IPS DF 6.9 (cell line): Measurements from ENCODE around the gene NDUFB8.

Experiments
- DNase-seq: peaks from one replicate; pipeline ENCODE4 v3.0.0-alpha.2; 2013; ENCODE audit warnings: low read depth, low spot score
- H3K27ac ChIP-seq: one replicate; pipeline ENCODE4 v1.5.1; 2013; ENCODE audit warnings: low read length, control low read depth
- H3K27me3 ChIP-seq: 2 replicates; pipeline ENCODE4 v1.6.1; 2013; ENCODE audit warnings: mild to moderate bottlenecking, low read length; ENCODE audit not compliant: control insufficient read depth, insufficient read depth
- H3K36me3 ChIP-seq: 2 replicates; pipeline ENCODE4 v1.6.1; 2013; ENCODE audit warnings: low read length; ENCODE audit not compliant: control insufficient read depth, insufficient read depth
- H3K4me1 ChIP-seq: 2 replicates; pipeline ENCODE4 v1.6.1; 2013; ENCODE audit warnings: low read length; ENCODE audit not compliant: control insufficient read depth, insufficient read depth
- H3K4me3 ChIP-seq: 2 replicates; pipeline ENCODE4 v1.5.1; 2013; ENCODE audit warnings: mild to moderate bottlenecking, low read length
- H3K9me3 ChIP-seq: 2 replicates; pipeline ENCODE4 v1.6.1; 2013; ENCODE audit warnings: low read length, inconsistent platforms; ENCODE audit not compliant: control insufficient read depth, insufficient read depth
- WGBS: extraction: QIAGEN DNeasy Blood & Tissue Kit; methylation state at CpG from one replicate; pipeline ENCODE4 v1.1.7; 2013; ENCODE audit warnings: mixed read lengths, missing lambda C conversion rate; ENCODE audit not compliant: insufficient read length, insufficient coverage; 5-methylcytosine and 5-hydroxymethylcytosine counted together

Gene NDUFB8

DNA sequence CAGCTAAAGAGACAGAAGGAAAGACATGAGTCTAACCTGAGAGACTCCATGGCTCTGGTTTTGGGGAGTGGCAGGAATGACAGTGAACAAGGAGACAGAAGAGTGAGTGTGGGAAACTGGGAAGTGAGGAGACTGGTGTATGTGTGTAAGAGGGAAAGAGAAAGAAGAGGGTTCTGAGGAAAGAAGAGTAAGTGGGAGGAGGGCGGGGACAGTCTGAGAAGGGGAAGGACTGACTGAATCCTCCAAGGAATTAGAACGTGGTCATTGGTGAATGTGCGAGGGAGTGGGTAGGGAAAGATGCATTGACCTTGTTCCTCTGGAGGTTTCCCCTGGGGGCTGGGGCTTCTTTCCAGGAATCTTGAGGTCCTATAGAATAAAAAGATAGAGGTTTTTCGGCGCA lies 40.3 kb downstream of the NDUFB8 start:
- H3K27ac ChIP-seq, result no peak overlapping the region
- no CpG with 5 or more reads among the region's 5 CpGs for WGBS
- H3K4me3 ChIP-seq, result no peak overlapping the region
- H3K4me1 ChIP-seq, result peaks cover 9% of the 10 kb centered on the region
- peaks cover 38% of the 10 kb centered on the region for H3K27me3 ChIP-seq
- no peaks in the 10 kb centered on the region for H3K9me3 ChIP-seq
- DNase-seq, result no peak
- no peaks in the 10 kb centered on the region for H3K36me3 ChIP-seq

DNA sequence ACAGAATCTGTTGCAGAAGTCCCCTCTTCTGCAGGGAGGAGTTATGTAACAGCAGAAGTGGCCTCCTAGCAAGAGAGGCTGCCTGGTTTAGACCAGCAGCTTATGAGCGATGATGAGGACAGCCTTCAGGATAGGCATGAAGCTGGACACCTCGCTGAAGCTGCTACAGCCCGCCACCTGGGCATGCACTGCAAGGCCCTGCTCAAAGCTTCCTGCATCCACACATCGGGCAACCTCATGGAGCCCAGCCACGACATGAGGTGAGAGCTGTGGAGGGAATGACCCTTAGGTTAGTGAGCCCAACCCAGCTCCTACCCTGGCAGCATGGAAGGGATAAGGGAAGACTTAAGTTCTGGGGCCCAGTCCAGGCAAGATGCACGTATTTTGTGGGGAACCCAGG lies 42.1 kb downstream of the NDUFB8 start:
- no CpG with 5 or more reads among the region's 6 CpGs for WGBS
- Histone ChIP-seq H3K36me3 (no peaks in the 10 kb centered on the region), H3K27me3 (peaks cover 53% of the 10 kb centered on the region)

DNA sequence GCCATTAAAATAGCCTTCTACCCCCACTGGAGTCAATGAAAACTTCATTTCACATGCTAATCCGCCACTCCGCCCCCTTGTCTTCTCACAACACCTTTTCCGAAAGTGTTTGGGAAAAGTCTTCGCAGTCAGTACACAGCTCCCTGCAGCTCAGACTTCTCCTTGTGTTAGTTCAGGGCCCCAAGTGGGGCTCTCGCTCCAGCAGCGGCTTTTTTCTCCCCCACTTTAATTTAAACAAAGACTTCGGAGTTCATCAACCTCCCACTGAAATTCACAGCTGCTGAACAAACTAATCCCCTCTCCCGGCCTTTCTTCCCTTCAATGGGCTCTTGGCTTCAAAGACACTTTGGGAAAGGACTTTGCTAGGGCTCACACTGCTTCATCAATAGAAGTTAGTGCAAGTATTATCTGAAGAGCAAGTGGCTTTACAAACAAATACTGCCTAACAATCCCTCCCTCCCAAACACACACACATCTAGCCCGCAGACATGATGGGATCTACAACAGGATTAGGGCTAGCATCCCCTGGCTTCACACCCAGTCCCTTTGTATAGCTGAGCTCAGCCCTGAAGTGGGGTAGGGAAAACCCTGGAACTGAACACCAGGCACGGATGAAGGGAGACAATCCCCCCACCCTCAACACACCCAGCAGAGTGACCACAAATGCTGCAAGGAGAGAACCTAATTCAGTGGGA lies 43.7 kb downstream of the NDUFB8 start:
- no peak overlapping the region for H3K4me3 ChIP-seq
- H3K9me3 ChIP-seq, result no peaks in the 10 kb centered on the region
- no peaks in the 10 kb centered on the region for H3K36me3 ChIP-seq
- WGBS, result no CpG with 5 or more reads among the region's 10 CpGs
- DNase-seq, result peak; percentile 27
- H3K27me3 ChIP-seq, result peaks cover 61% of the 10 kb centered on the region
- peaks cover 9% of the 10 kb centered on the region for H3K4me1 ChIP-seq
- no peak overlapping the region for H3K27ac ChIP-seq

More for the DNA sequence above, 42.1 kb downstream of the NDUFB8 start:
- no peaks in the 10 kb centered on the region for H3K9me3 ChIP-seq
- peaks cover 9% of the 10 kb centered on the region for H3K4me1 ChIP-seq
- H3K4me3 ChIP-seq, result no peak overlapping the region
- no peak for DNase-seq
- no peak overlapping the region for H3K27ac ChIP-seq

DNA sequence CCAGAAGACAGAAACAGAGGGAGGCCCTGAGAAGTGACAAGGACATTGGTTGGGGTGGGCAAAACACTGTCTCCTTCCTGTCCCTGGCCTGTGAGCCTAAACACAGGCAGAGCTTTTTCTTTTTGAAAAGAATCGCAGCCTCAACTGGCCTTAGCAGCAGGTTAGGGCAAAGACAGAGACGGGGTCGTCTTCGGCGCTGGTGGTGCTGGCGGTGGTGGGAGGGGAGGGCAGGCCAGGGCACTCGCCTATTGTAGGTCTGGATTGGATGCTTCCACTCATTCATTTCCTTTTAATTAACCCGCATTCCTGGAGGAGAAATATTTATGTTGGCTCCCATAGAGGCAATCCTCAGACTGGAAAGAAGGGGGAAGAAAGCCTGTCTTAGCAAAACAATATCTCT lies 44.3 kb downstream of the NDUFB8 start:
- no peak for DNase-seq
- Histone ChIP-seq H3K27ac (no peak overlapping the region), H3K27me3 (peaks cover 65% of the 10 kb centered on the region), H3K4me1 (peaks cover 9% of the 10 kb centered on the region), H3K4me3 (no peak overlapping the region), H3K9me3 (no peaks in the 10 kb centered on the region), H3K36me3 (no peaks in the 10 kb centered on the region)
- WGBS, result no CpG with 5 or more reads among the region's 8 CpGs

DNA sequence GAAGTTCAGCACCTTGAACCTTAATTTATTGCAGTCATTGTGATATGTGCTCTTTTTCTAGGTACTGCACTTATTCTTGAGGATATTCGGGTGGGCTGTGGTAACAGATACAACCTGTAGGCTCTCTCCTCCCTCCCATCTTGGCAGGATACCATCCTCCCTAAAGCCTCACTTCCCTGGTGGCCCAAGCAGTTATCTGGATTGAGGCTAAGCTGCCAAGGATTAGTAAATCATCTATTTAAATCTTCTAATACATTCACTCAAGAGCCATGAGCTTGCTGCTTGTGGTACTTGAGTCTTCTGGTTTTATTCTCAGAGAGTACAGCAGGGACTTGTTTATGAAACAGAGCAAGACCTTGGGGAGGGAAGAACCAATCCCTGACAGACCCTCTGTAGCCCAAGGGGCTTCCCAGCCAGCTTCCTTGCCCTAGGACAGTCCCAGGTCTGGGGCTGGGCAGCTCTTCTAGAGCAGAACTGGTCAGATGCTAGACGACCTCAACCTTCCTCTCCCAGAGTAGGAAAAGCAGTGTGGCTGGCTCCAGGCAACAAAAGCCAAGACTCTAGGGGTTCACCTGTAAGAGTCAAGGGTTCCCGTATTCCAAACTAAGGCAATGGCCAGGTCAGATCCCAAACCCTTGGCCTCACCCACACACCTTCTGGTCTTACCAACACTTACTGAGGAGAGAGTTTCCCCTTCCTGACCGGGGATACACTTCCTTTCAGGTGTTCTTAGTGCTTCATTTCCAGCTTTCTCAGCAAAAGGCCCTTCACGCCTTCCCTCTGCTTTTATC lies 45.6 kb downstream of the NDUFB8 start:
- H3K9me3 ChIP-seq, result no peaks in the 10 kb centered on the region
- H3K36me3 ChIP-seq, result no peaks in the 10 kb centered on the region
- no peak overlapping the region for H3K4me3 ChIP-seq
- peaks cover 69% of the 10 kb centered on the region for H3K27me3 ChIP-seq
- DNase-seq, result no peak
- H3K4me1 ChIP-seq, result peaks cover 9% of the 10 kb centered on the region
- no peak overlapping the region for H3K27ac ChIP-seq
- no CpG with 5 or more reads among the region's 5 CpGs for WGBS

DNA sequence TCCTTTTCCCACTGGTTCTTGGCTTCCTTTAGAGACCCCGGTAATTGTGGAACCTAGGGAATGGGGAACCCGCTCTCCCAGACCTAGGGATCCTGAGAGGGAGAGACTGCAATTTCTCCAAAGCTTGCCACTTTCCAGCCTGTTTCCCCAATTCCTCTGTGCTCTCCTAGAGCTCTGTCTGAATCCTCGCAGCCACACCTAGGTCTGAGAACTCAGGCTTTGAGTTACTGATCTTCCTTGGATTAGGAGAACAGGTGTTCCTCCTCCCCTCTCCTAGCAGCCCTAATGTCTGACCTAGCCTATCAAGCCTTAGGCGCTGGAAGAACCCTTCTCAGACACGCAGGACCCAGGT lies 46.9 kb downstream of the NDUFB8 start:
- no peak for DNase-seq
- Histone ChIP-seq H3K4me1 (peaks cover 9% of the 10 kb centered on the region), H3K27me3 (peaks cover 60% of the 10 kb centered on the region), H3K27ac (no peak overlapping the region), H3K4me3 (no peak overlapping the region), H3K9me3 (no peaks in the 10 kb centered on the region), H3K36me3 (no peaks in the 10 kb centered on the region)
- whole genome bisulfite sequencing, result no CpG with 5 or more reads among the region's 5 CpGs

DNA sequence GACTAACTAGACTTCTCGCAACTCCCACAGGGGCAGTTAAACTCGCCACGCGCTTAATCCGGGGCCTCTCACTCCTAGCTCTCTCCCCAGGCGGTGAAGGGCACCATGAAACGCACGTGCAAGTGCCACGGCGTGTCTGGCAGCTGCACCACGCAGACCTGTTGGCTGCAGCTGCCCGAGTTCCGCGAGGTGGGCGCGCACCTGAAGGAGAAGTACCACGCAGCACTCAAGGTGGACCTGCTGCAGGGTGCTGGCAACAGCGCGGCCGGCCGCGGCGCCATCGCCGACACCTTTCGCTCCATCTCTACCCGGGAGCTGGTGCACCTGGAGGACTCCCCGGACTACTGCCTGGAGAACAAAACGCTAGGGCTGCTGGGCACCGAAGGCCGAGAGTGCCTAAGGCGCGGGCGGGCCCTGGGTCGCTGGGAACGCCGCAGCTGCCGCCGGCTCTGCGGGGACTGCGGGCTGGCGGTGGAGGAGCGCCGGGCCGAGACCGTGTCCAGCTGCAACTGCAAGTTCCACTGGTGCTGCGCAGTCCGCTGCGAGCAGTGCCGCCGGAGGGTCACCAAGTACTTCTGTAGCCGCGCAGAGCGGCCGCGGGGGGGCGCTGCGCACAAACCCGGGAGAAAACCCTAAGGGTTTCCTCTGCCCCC lies 47.4 kb downstream of the NDUFB8 start:
- no CpG with 5 or more reads among the region's 59 CpGs for WGBS
- H3K4me3 ChIP-seq, result peak overlapping the region; percentile 39
- no peak overlapping the region for H3K27ac ChIP-seq
- DNase-seq, result peak; percentile 55
- peaks cover 55% of the 10 kb centered on the region for H3K27me3 ChIP-seq
- H3K9me3 ChIP-seq, result no peaks in the 10 kb centered on the region
- no peaks in the 10 kb centered on the region for H3K36me3 ChIP-seq
- peaks cover 9% of the 10 kb centered on the region for H3K4me1 ChIP-seq

DNA sequence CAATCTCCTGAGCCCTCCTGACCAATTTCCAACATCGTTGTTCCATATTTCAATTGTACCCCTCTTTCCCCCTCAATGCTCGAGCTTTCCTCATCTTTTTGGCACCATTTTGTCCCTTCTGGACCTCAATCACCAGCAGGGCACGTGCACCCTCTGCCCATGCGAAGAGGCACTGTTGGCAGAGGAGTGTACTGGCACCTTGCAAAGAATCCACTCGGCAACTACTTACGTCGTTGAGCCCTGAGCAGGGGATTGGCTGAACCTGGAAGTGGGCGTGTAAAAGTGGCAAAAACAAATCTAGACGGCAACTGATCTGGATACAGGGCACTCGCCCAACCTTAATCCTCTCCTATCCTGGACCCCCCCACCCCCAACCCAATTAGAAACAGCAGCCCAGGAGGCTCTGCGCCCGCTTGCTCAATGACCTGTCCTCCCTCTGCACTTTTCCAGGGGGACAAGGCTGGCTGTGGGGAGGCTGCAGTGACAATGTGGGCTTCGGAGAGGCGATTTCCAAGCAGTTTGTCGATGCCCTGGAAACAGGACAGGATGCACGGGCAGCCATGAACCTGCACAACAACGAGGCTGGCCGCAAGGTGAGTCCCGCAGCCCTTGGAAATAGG lies 48.1 kb downstream of the NDUFB8 start:
- Histone ChIP-seq H3K36me3 (no peaks in the 10 kb centered on the region), H3K9me3 (no peaks in the 10 kb centered on the region), H3K4me3 (peak overlapping the region; percentile 39; the same call in 1 of the 2 replicates), H3K27ac (no peak overlapping the region), H3K4me1 (peaks cover 9% of the 10 kb centered on the region), H3K27me3 (peaks cover 48% of the 10 kb centered on the region)
- peak; percentile 88 for DNase-seq
- no CpG with 5 or more reads among the region's 19 CpGs for WGBS

DNA sequence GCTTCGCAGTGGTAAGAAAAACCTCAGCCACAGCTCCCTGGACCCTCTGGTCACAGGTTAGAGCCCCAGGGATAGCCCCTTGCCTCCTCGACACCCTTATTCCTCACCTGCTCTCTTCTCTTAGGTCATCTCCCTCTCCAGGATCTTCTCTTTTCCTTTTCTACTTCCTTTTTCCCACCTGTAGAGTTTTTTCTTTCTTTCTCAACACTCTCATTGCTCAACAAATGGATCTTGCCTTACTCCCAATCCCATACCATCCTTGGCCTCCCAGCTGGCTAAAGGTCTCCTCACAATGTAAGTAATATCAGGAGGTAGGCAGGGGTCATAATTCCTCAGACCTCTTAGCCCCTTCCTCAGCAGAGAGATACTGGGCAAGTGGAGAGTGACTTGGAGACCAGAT lies 49.7 kb downstream of the NDUFB8 start:
- DNase-seq, result no peak
- no peaks in the 10 kb centered on the region for H3K36me3 ChIP-seq
- no peak overlapping the region for H3K4me3 ChIP-seq
- no CpG with 5 or more reads among the region's 2 CpGs for WGBS
- H3K27ac ChIP-seq, result no peak overlapping the region
- H3K4me1 ChIP-seq, result no peaks in the 10 kb centered on the region
- no peaks in the 10 kb centered on the region for H3K9me3 ChIP-seq
- H3K27me3 ChIP-seq, result peaks cover 44% of the 10 kb centered on the region

DNA sequence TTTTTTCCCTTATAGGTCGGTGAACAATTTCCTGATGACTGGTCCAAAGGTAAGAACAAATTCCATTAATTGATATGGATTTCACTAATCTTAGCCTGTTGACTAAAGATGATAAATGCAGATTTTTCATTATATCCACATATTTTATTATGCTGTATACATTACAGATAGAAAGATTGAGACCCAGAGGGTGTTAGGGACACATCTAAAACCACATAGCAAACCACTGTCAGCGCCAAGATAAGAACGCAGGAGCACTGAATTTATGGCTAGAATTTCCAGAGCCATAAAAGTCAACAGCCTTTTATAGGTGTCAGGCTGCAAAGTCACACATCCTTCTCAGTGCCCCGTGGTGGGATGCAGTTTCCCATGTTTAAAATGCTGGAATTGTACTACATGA lies 50.6 kb downstream of the NDUFB8 start:
- peaks cover 36% of the 10 kb centered on the region for H3K27me3 ChIP-seq
- no peaks in the 10 kb centered on the region for H3K9me3 ChIP-seq
- H3K4me1 ChIP-seq, result no peaks in the 10 kb centered on the region
- WGBS, result no CpG with 5 or more reads among the region's 4 CpGs
- no peak for DNase-seq
- no peaks in the 10 kb centered on the region for H3K36me3 ChIP-seq
- no peak overlapping the region for H3K4me3 ChIP-seq
- no peak overlapping the region for H3K27ac ChIP-seq
